Astrocyte (in vitro differentiated cells and primary cell): Measurements from ENCODE around the gene ATP1A3.
"Not testable (repeated sequence)": the region's sequence is repeated elsewhere in the genome, so short reads cannot be mapped to it uniquely, and the experiment has no call there.

ENCODE experiments used
- EZH2 ChIP-seq: IDR thresholded peaks from 2 replicates; pipeline ENCODE4 v1.6.1; 2012; ENCODE audit warnings: mild to moderate bottlenecking, low read length, inconsistent platforms; ENCODE audit not compliant: insufficient read depth
- TF ChIP-seq, protein P1 (sequence below): IDR thresholded peaks from 2 replicates; pipeline ENCODE4 v1.5.1; 2011; ENCODE audit warnings: low read depth, mild to moderate bottlenecking, inconsistent platforms, low read length, moderate library complexity; ENCODE audit not compliant: insufficient read depth

DNA sequence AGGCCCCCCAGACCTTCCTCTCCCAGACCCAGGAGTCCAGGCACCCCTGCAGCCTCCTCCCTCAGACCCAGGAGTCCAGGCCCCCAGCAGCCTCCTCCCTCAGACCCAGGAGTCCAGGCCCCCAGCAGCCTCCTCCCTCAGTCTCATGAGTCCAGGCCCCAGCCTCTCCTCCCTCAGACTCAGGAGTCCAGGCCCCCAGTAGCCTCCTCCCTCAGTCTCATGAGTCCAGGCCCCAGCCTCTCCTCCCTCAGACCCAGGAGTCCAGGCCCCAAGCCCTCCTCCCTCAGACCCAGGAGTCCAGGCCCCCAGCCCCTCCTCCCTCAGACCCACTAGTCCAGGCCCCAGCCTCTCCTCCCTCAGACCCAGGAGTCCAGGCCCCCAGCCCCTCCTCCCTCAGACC is 54.8 kb downstream of the ATP1A3 start:
- TF ChIP-seq, protein P1, sequence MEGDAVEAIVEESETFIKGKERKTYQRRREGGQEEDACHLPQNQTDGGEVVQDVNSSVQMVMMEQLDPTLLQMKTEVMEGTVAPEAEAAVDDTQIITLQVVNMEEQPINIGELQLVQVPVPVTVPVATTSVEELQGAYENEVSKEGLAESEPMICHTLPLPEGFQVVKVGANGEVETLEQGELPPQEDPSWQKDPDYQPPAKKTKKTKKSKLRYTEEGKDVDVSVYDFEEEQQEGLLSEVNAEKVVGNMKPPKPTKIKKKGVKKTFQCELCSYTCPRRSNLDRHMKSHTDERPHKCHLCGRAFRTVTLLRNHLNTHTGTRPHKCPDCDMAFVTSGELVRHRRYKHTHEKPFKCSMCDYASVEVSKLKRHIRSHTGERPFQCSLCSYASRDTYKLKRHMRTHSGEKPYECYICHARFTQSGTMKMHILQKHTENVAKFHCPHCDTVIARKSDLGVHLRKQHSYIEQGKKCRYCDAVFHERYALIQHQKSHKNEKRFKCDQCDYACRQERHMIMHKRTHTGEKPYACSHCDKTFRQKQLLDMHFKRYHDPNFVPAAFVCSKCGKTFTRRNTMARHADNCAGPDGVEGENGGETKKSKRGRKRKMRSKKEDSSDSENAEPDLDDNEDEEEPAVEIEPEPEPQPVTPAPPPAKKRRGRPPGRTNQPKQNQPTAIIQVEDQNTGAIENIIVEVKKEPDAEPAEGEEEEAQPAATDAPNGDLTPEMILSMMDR, result not testable (repeated sequence)
- TF ChIP-seq EZH2, result not testable (repeated sequence)
